Small intestine (tissue), 7 donors: Measurements from ENCODE around the gene CYP39A1. TPM values are rescaled to one million over a fixed set of nuclear protein-coding genes. Genes with fewer than 3 reads are reported as not detected.

Experiments
- DNase-seq, 2 donors: peaks; one replicate each; pipeline versions ENCODE4 v3.0.0 to v3.0.0-alpha.2; 2013
- FAIRE-seq: peaks from 2 replicates; lab custom pipeline; 2012; peaks lifted over from hg19 to GRCh38; lab: Jason Lieb, UNC
- H3K27ac ChIP-seq, 3 donors: one replicate each; pipeline ENCODE4 v1.5.1; 2013; ENCODE audit warnings: low read length in 2 of 3, mild to moderate bottlenecking in 2 of 3, control low read depth in 1 of 3, inconsistent platforms in 1 of 3, low read depth in 1 of 3, moderate library complexity in 1 of 3
- H3K27me3 ChIP-seq, 3 donors: one replicate each; pipeline ENCODE4 v1.6.1; 2013; ENCODE audit warnings: low read length in 3 of 3, inconsistent platforms in 1 of 3; ENCODE audit not compliant: control insufficient read depth in 3 of 3, insufficient read depth in 3 of 3
- H3K36me3 ChIP-seq, 3 donors: one replicate each; pipeline ENCODE4 v1.6.1; 2013; ENCODE audit warnings: low read length in 3 of 3, inconsistent platforms in 1 of 3, low read depth in 1 of 3, mild to moderate bottlenecking in 1 of 3, moderate library complexity in 1 of 3; ENCODE audit not compliant: control insufficient read depth in 3 of 3, insufficient read depth in 2 of 3
- H3K4me1 ChIP-seq, 3 donors: one replicate each; pipeline ENCODE4 v1.6.1; 2013; ENCODE audit warnings: low read length in 2 of 3, inconsistent platforms in 1 of 3, low read depth in 1 of 3, mild to moderate bottlenecking in 1 of 3, moderate library complexity in 1 of 3; ENCODE audit not compliant: control insufficient read depth in 3 of 3, insufficient read depth in 2 of 3
- H3K4me3 ChIP-seq, 3 donors: one replicate each; pipeline ENCODE4 v1.5.1; 2013; ENCODE audit warnings: low read length in 3 of 3, control low read depth in 1 of 3, inconsistent platforms in 1 of 3, low read depth in 1 of 3, mild to moderate bottlenecking in 1 of 3, moderate library complexity in 1 of 3
- H3K9me3 ChIP-seq, 2 donors: one replicate each; pipeline ENCODE4 v1.6.1; 2013; ENCODE audit warnings: low read depth in 1 of 2, low read length in 1 of 2; ENCODE audit not compliant: control insufficient read depth in 2 of 2, insufficient read depth in 1 of 2
- WGBS, 3 donors: extraction: QIAGEN DNeasy Blood & Tissue Kit; methylation state at CpG; one replicate each; pipeline ENCODE4 v1.1.7; 2013; 5-methylcytosine and 5-hydroxymethylcytosine counted together
- polyA plus RNA-seq, 4 donors: library from polyadenylated mRNA; stranded (reverse) in 3 of 4; unstranded in 1 of 4; fragments of 200-250 nt in 3 of 4; fragments of 120-200 nt in 1 of 4; gene quantifications; one replicate each; pipeline versions ENCODE4 v1.2.1 to v1.2.3, GENCODE V29; 2013
- donor health status: healthy with polysubstance abuse.
- donor health status: control.
- donor health status: control.
- donor health status: Bipolar disorder and iron deficiency.
- donor health status: healthy.

The CYP39A1 gene
- polyA plus RNA-seq, 4 donors = 0.22 to 3.4 (median 2.5) TPM; not detected in 1

GRCh38 chr6:46687619-46688097 lies 35.0 kb upstream of the CYP39A1 start, which contains the start of gene TDRD6:
TDRD6 (plus strand) TSS chr6:46687885; CDS start chr6:46688129, 244 bp downstream.
- FAIRE-seq (no peak), DNase-seq (no peak)
- H3K4me3 ChIP-seq = no peak within 1 kb of the TSS
- peaks cover 0 to 4% (median 2%) of the 10 kb centered on the region in 3 donors for H3K4me1 ChIP-seq
- 91 to 94% (median 91%) methylated on average over 41 of the region's 41 CpGs for WGBS, 3 donors
- H3K27ac ChIP-seq = no peak within 1 kb of the TSS
- H3K27me3 ChIP-seq = no peaks in the 10 kb centered on the region
- H3K9me3 ChIP-seq = no peaks in the 10 kb centered on the region
- no peaks in the 10 kb centered on the region for H3K36me3 ChIP-seq

GRCh38 chr6:46684771-46685170 lies 32.2 kb upstream of the CYP39A1 start:
- no peak for FAIRE-seq
- Histone ChIP-seq H3K9me3 (no peaks in the 10 kb centered on the region), H3K4me3 (no peak overlapping the region), H3K27ac (no peak overlapping the region), H3K36me3 (no peaks in the 10 kb centered on the region), H3K27me3 (no peaks in the 10 kb centered on the region), H3K4me1 (no peaks in the 10 kb centered on the region)
- DNase-seq = no peak
- 74 to 75% (median 75%) methylated on average over 4 of the region's 4 CpGs for WGBS, 3 donors

- no peaks in the 10 kb centered on the region for H3K27me3 ChIP-seq
- 69 to 83% (median 78%) methylated on average over 4 of the region's 4 CpGs for WGBS, 3 donors
- H3K9me3 ChIP-seq = no peaks in the 10 kb centered on the region
- DNase-seq = peak in 1 of 2 donors; percentile 7
- no peaks in the 10 kb centered on the region for H3K4me1 ChIP-seq
- H3K4me3 ChIP-seq = no peak overlapping the region
- no peak overlapping the region for H3K27ac ChIP-seq
- no peak for FAIRE-seq
- no peaks in the 10 kb centered on the region for H3K36me3 ChIP-seq
Observed at GRCh38 chr6:46677314-46677654, 24.7 kb upstream of the CYP39A1 start.

- DNase-seq = no peak
- Histone ChIP-seq H3K4me3 (no peak overlapping the region), H3K9me3 (no peaks in the 10 kb centered on the region), H3K27me3 (no peaks in the 10 kb centered on the region), H3K4me1 (no peaks in the 10 kb centered on the region), H3K36me3 (no peaks in the 10 kb centered on the region), H3K27ac (no peak overlapping the region)
- FAIRE-seq = no peak
- WGBS, 3 donors = 88 to 93% (median 88%) methylated on average over 6 of the region's 6 CpGs
Observed at GRCh38 chr6:46676604-46677313, 24.1 kb upstream of the CYP39A1 start.

- Histone ChIP-seq H3K4me3 (no peak overlapping the region), H3K36me3 (no peaks in the 10 kb centered on the region), H3K4me1 (no peaks in the 10 kb centered on the region), H3K27ac (no peak overlapping the region), H3K27me3 (no peaks in the 10 kb centered on the region), H3K9me3 (no peaks in the 10 kb centered on the region)
- 73 to 95% (median 84%) methylated on average over 1 of the region's 1 CpG for WGBS, 3 donors
- DNase-seq (no peak), FAIRE-seq (no peak)
Observed at GRCh38 chr6:46674410-46674809, 21.8 kb upstream of the CYP39A1 start.

GRCh38 chr6:46667377-46667776 lies 14.8 kb upstream of the CYP39A1 start:
- H3K36me3 ChIP-seq = no peaks in the 10 kb centered on the region
- WGBS, 3 donors = 89 to 100% (median 89%) methylated on average over 2 of the region's 2 CpGs
- FAIRE-seq (no peak), DNase-seq (no peak)
- no peak overlapping the region for H3K27ac ChIP-seq
- no peak overlapping the region for H3K4me3 ChIP-seq
- no peaks in the 10 kb centered on the region for H3K4me1 ChIP-seq
- H3K27me3 ChIP-seq = no peaks in the 10 kb centered on the region
- H3K9me3 ChIP-seq = no peaks in the 10 kb centered on the region

- Histone ChIP-seq H3K36me3 (peaks cover 0 to 4% (median 0%) of the 10 kb centered on the region in 3 donors), H3K27me3 (no peaks in the 10 kb centered on the region), H3K27ac (no peak overlapping the region), H3K4me3 (no peak overlapping the region), H3K4me1 (no peaks in the 10 kb centered on the region), H3K9me3 (no peaks in the 10 kb centered on the region)
- DNase-seq = no peak
- WGBS, 3 donors = 75 to 83% (median 77%) methylated on average over 2 of the region's 2 CpGs
- FAIRE-seq = no peak
Observed at GRCh38 chr6:46661483-46661882, 8.9 kb upstream of the CYP39A1 start.

- FAIRE-seq (no peak), DNase-seq (peak in 1 of 2 donors; percentile 12)
- Histone ChIP-seq H3K9me3 (no peaks in the 10 kb centered on the region), H3K27me3 (peaks cover 0 to 3% (median 2%) of the 10 kb centered on the region in 3 donors), H3K27ac (no peak overlapping the region), H3K36me3 (peaks cover 0 to 4% (median 0%) of the 10 kb centered on the region in 3 donors), H3K4me3 (no peak overlapping the region), H3K4me1 (no peaks in the 10 kb centered on the region)
Observed at GRCh38 chr6:46657642-46658041, 5.0 kb upstream of the CYP39A1 start.
